Measurements from ENCODE around the gene ROR1.
A peak's percentile ranks its signal among the peaks of the same experiment; 100 is the strongest.

Gene ROR1

DNA sequence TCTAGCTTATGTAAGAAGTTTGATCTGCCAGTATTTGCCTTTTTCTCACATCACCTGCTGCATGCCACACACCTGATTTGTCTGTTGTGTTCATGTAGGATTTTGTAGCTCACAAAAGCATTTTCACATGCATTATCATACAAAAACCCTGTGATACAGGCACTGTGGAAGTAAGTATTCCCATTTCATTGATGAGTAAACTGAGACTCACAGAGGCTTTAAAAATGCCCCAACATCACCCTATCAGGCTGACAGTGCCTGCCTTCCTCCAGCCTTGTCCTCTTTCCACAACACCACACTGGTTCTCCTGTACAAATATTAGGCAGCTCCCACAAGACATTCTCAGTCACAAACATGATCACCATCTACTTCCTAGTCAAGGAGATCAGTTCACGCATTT lies 343.7 kb downstream of the ROR1 start:
- DNase-seq, result no peak

GRCh38 chr1:64121766-64122385 lies 348.1 kb downstream of the ROR1 start:
- DNase-seq, result peak; percentile 73

GRCh38 chr1:64122588-64122987 lies 348.8 kb downstream of the ROR1 start:
- no peak for DNase-seq

DNA sequence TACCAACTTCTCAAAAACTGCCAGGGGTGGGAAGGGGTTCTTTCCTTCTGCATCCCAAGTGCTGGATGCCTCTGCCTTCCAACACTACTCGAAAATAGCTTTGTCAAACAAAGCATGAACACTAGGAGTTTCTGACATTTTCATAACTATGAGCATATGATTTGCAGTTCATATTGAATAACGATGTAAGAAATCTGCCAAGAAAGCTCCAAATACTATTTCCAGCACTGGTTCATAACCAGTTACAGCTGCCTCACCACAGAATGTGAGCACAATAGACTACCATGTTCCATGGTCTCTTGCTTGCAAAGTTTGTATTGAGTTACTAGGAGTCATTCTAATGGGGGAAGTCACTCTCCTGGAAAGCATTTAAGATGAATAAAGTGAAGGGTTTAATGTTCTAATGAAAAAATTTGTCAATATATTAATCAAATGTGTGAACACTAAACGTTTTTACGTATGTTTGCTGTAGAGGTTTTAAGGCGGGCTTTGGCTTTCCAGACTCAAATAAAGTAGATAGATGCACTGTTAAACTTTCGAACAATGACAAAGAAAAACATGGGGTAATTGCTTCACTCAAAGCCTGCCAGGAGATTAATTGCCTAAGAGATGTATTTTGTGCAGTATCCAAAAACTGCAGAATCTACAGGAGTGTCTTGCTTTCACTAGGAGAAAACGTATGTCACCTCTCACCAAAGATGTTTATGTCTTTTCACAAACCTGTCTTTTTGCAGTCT lies 351.1 kb downstream of the ROR1 start:
- DNase-seq, result no peak

DNA sequence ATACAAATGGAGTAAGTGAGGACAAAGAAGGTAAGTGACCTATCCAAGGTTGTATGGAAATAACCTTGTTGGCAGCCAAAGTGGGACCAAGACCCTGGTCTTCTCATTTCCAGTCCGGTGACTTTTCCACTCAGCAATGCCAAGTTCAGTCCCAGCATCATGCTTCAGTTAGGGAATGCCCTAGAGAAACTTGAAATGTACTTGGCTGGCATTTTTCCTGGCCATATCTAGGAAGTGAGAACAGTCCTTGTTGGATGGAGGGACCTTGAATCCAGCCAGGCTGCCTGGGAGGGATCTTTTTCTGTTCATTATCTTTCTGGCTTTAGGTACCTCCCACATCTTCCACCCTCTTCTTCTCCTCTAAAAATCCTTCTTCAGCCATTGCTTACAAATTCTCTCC lies 352.8 kb downstream of the ROR1 start:
- no peak for DNase-seq

GRCh38 chr1:64127297-64127696 lies 353.5 kb downstream of the ROR1 start:
- no peak for DNase-seq

- DNase-seq, result no peak
These were observed 355.9 kb downstream of the ROR1 start for GRCh38 chr1:64129701-64130100.

DNA sequence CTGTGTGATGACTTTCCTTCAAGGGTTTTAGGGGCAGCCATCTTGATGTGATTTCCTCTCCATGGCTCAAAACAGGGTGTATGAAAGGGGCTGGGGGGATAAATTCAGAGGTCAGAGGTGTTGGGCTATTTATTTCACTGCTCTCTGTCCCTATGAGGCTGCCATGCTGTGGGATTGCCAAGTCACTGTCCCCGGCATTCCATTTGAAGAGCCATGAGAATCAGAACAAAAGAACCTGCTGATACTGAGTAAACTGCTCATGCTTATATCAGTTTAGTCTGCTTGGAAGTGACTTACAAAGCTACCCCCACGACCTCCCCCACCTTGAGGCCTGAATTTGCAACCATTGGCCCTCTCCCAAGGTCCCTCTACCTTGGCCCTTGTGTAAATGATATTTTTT lies 357.3 kb downstream of the ROR1 start:
- no peak for DNase-seq

GRCh38 chr1:64133036-64133435 lies 359.2 kb downstream of the ROR1 start:
- no peak for DNase-seq

GRCh38 chr1:64135462-64136223 lies 361.8 kb downstream of the ROR1 start:
- no peak for DNase-seq

DNA sequence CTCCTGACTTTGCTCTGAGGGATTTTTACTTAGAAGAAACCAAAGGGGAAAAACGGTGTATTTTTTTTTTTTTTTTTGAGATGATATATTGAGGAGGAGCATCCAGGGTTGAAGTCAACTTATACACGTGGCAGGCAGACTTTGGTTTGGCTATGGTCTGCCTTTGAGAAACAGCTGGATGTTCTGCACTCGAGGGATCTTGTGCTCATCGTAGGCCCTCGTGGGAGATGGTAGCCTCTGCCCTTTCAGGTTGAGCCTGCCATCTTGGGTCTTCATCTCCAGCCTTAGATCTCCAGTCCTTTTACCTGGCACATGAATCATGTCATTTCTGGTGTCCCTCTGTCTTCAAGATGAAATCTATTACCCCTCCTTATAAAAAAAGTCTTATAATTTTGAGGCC lies 362.5 kb downstream of the ROR1 start:
- DNase-seq, result no peak

DNA sequence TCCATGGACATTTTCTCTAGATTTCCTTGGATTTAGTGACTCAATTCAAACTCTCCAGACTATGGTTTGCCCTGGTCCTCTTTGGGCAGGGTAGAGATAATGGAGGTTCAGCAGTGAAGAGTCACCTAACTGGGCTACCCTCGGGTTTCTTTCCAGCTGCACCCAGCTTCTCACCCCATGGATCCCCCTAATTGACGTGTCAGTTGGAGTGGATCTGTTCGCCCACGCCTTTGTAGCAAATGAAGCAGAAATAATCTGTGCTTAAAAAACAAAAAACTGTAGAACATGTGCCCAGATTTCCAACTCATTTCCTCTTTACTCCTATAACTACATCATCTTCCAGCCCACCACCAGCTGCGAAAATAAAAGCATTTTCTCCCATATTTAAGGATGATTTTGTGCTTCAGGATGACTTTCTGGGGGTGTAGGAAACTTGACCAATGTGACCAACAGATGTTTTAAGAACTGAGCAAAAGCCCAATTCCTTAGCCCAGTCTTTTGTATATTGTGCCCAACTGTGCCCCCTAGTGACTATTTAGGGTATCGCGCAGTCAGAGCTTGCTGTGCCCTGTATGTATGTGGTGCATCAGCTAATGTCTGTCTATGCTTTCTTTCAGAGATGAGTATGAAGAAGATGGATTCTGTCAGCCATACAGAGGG lies 363.1 kb downstream of the ROR1 start:
- peak; percentile 70 for DNase-seq

DNA sequence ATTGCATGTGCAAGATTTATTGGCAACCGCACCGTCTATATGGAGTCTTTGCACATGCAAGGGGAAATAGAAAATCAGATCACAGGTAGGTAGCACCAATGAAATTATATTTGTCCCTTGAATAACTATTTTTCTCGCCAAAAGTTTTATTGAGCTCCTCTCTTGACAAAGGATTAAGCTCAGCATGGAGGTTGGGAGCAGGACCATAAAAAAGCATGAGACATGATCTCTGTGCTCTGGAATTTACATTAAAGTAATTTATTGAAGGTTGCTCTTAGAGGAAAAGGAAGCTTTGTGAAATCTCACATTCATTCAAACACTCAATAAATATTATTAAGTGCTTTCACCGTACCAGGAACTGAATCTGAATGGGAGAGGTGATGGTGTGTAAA lies 363.6 kb downstream of the ROR1 start:
- no peak for DNase-seq

GRCh38 chr1:64139877-64140276 lies 366.1 kb downstream of the ROR1 start:
- DNase-seq, result no peak

GRCh38 chr1:64140596-64140995 lies 366.8 kb downstream of the ROR1 start:
- DNase-seq, result no peak

DNA sequence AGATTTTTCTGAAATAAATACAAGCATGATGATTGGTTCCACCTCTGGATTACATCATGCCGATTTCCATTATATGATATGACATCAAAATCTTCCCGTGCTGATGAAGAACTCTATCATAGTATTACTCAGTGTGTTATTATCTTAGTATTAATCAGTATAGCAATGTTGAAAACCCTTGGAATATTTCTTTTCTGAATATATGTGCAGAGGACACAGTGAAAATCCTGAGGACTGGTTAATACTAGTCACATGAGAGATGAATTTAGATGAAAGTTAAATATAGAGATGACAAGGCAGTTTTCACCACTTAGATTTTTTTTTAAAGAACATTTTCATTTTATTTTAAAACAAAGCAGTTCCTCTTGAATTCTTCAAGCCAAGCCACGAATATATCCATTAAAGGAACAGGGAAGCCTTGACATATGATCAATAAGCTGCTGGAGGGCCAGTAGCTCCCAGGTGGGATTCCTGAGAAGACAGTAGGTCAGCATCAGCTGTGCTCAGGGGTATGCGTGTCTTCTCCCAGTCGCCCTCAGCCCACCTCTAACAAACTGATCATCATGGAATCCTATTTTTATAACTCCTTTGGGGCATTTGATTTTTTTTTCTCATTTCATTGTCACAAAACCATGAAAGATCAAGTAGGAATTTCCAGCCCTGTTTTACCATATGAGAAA lies 373.4 kb downstream of the ROR1 start:
- DNase-seq, result no peak

DNA sequence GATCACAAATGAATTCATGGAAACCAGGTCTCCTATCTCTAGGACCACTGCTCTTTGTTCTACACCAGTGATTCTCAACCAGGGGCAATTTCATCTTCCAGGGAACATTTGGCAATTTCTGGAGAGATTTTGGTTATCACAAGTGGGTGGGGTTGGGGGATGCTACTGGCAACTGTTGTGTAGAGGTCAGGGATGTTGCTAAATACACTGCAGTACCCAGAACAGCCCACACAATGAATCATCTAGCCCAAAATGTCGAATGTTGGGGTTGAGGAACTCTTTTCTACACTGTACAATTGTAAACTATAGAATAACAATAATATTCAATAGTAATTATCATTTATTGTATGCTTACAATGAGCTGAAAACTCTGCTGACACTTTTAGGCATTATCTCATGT lies 373.9 kb downstream of the ROR1 start:
- DNase-seq, result no peak

DNA sequence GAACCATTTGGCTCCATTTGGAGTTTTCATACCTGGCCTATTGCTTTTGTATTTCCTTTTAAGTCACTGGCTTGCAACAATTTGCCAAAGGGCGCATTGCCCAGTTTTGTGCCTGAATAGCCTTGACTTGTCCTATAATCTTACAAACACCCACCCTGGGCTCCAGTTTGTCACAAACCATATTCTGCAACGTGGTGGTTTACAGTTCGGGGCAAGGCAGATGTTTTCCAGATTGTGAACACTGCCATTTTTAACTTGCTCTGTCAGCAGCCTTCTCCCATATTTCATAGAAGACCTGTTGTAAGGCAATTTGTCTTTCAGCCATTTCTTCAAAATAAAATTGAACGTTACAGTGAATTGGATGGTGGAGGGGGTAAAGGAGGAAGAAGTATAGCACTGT lies 376.4 kb downstream of the ROR1 start:
- no peak for DNase-seq

DNA sequence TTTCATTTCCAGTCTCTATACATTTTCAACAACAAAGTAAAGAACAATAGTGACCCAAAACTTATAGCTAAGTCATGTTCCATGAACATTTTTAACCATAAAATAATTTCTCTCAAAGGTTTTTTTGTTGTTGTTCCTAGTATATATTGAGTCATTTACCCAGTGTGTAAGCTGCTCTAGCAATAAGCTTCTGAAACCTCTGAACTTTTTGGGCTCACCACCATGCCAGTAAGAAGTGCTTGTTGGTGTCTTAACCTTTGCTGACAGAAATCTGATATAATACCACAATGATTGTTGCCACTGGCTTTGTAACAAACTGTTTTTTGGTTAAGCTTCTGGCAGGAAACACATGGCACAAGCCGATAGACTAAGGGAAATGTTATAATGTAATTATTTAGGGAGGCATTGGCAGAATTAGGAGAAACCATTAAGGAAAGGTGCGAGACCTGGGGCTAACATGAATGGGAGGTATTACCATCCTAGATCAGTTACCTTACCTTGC lies 377.0 kb downstream of the ROR1 start:
- DNase-seq, result no peak

GRCh38 chr1:64155278-64155677 lies 381.5 kb downstream of the ROR1 start:
- DNase-seq, result no peak

GRCh38 chr1:64161357-64161941 lies 387.6 kb downstream of the ROR1 start:
- DNase-seq, result no peak

DNA sequence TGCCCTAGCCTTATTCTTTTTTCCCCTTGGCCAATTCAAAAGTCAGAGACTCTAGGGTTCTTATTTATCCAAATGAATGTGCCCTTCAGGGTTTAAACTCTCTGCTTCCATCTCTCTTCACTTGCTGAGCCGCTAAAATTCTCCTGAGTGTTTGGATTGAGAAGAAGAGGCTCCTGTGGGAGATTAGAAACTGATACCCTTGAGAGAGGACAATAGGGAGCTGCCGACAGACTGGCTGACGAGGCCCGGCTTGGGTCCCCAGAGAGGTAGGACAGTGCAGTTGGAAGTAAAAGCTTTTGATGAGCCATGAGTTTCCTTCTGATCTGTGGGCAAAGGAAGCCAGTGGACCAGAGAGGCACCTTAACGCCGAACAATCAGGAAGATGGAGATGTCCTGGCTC lies 388.3 kb downstream of the ROR1 start:
- peak; percentile 27 for DNase-seq
